GM23248 (cell line): ENCODE data around the gene UFD1. TPM values are rescaled to one million over a fixed set of nuclear protein-coding genes. Genes with fewer than 3 reads are reported as not detected.

Source experiments
- DNase-seq: peaks from one replicate; pipeline ENCODE4 v3.0.0-alpha.2; 2015
- H2AFZ ChIP-seq: fragments of 200-600 bp; sonication (generic); 2 replicates; pipeline ENCODE4 v1.6.1; 2016; ENCODE audit warnings: antibody characterized with exemption
- H3F3A ChIP-seq: fragments of 200-600 bp; sonication (generic); 2 replicates; pipeline ENCODE4 v1.6.1; 2016; ENCODE audit warnings: mild to moderate bottlenecking, antibody characterized with exemption, mixed run types; ENCODE audit not compliant: insufficient read depth
- H3K27ac ChIP-seq: fragments of 200-600 bp; sonication (generic); 2 replicates; pipeline ENCODE4 v1.5.1; 2016; ENCODE audit warnings: mild to moderate bottlenecking
- H3K27me3 ChIP-seq: fragments of 200-600 bp; sonication (generic); replicated peaks from 2 replicates; pipeline ENCODE4 v1.6.1; 2016; ENCODE audit warnings: mild to moderate bottlenecking; ENCODE audit not compliant: insufficient read depth
- H3K36me3 ChIP-seq: fragments of 200-600 bp; sonication (generic); 2 replicates; pipeline ENCODE4 v1.6.1; 2016; ENCODE audit warnings: low read depth, mild to moderate bottlenecking
- H3K4me1 ChIP-seq: fragments of 200-600 bp; sonication (generic); 2 replicates; pipeline ENCODE4 v1.6.1; 2016; ENCODE audit warnings: mild to moderate bottlenecking; ENCODE audit not compliant: insufficient read depth
- H3K4me2 ChIP-seq: fragments of 200-600 bp; sonication (generic); one replicate; pipeline ENCODE4 v1.6.1; 2016; ENCODE audit warnings: mild to moderate bottlenecking; ENCODE audit not compliant: unreplicated experiment
- H3K4me3 ChIP-seq: fragments of 200-600 bp; sonication (generic); 2 replicates; pipeline ENCODE4 v1.5.1; 2016; ENCODE audit warnings: mild to moderate bottlenecking
- H3K79me2 ChIP-seq: fragments of 200-600 bp; sonication (generic); 2 replicates; pipeline ENCODE4 v1.6.1; 2016; ENCODE audit warnings: mild to moderate bottlenecking; ENCODE audit not compliant: insufficient read depth
- H3K9ac ChIP-seq: fragments of 200-600 bp; sonication (generic); 2 replicates; pipeline ENCODE4 v1.6.1; 2016; ENCODE audit warnings: mild to moderate bottlenecking
- H3K9me2 ChIP-seq: fragments of 200-600 bp; sonication (generic); 2 replicates; pipeline ENCODE4 v1.6.1; 2016; ENCODE audit warnings: mixed run types, mild to moderate bottlenecking, moderate library complexity; ENCODE audit not compliant: insufficient read depth
- H3K9me3 ChIP-seq: fragments of 200-600 bp; sonication (generic); one replicate; pipeline ENCODE4 v1.6.1; 2017; ENCODE audit warnings: low read depth
- H4K20me1 ChIP-seq: fragments of 200-600 bp; sonication (generic); 2 replicates; pipeline ENCODE4 v1.6.0; 2016; ENCODE audit not compliant: insufficient read depth
- EZH2 ChIP-seq: fragments of 200-600 bp; sonication (generic); IDR thresholded peaks from 2 replicates; pipeline ENCODE4 v1.6.1; 2018; ENCODE audit warnings: antibody characterized with exemption, mild to moderate bottlenecking; ENCODE audit not compliant: insufficient read depth, poor library complexity, severe bottlenecking
- EZH2phosphoT487 ChIP-seq: fragments of 200-600 bp; sonication (generic); IDR thresholded peaks from 2 replicates; pipeline ENCODE4 v1.6.1; 2018; ENCODE audit warnings: antibody characterized with exemption, moderate library complexity, mild to moderate bottlenecking, low read depth; ENCODE audit not compliant: insufficient read depth
- WGBS, 2 experiments: methylation state at CpG; one replicate each; pipeline ENCODE4 v1.1.6; 2015 to 2017; ENCODE audit warnings: low lambda C conversion rate in 2 of 2, low coverage in 1 of 2; ENCODE audit errors: missing lambda C conversion rate in 2 of 2; 5-methylcytosine and 5-hydroxymethylcytosine counted together
- in situ Hi-C: fragments of 300-500 bp; cut with MboI; formaldehyde crosslinking; loops from 2 replicates; pipeline ENCODE4 v1.15.0; 2020
- polyA plus RNA-seq: library from polyadenylated mRNA; unstranded; fragments of >200 nt; fragmentation: Nextera tagmentation; extraction: Ambion mirVana; gene quantifications from 2 replicates; pipeline ENCODE4 v1.2.1, GENCODE V29; 2016
- total RNA-seq: library from RNA; depleted of rRNA; stranded (reverse); fragments of >200 nt; shearing (Covaris generic); gene quantifications from 2 replicates; pipeline ENCODE4 v1.2.3, GENCODE V29; 2014

The UFD1 gene
- total and polyA plus RNA-seq, 2 experiments from 2014 or later, result 55.2 to 117 TPM

GRCh38 chr22:19449422-19449767 is 29.6 kb downstream of the UFD1 start:
- Histone ChIP-seq H3F3A (peaks cover 30% of the 10 kb centered on the region; the same call in 1 of the 2 replicates), H3K4me1 (peaks cover 3% of the 10 kb centered on the region; the same call in 1 of the 2 replicates), H3K9me3 (no peaks in the 10 kb centered on the region), H3K27me3 (no peaks in the 10 kb centered on the region), H3K9ac (no peak overlapping the region), H4K20me1 (no peaks in the 10 kb centered on the region), H3K79me2 (peaks cover 26% of the 10 kb centered on the region), H2AFZ (no peak overlapping the region), H3K4me2 (no peak overlapping the region), H3K27ac (no peak overlapping the region), H3K4me3 (no peak overlapping the region), H3K9me2 (no peaks in the 10 kb centered on the region), H3K36me3 (peaks cover 14% of the 10 kb centered on the region; the same call in 1 of the 2 replicates)
- in situ Hi-C loops, result no loop called here
- DNase-seq, result no peak
- TF ChIP-seq EZH2 (no peak), EZH2phosphoT487 (no peak)
- WGBS, 2 experiments, result 88 to 94% methylated on average over 2 of the region's 2 CpGs

GRCh38 chr22:19448739-19449421 is 30.1 kb downstream of the UFD1 start:
- Histone ChIP-seq H4K20me1 (no peaks in the 10 kb centered on the region), H3K36me3 (0 out of 2 replicates have a peak, but pooled peaks cover 10% of the 10 kb centered on the region), H3K9ac (peak overlapping the region; percentile 83; the same call in 1 of the 2 replicates), H3K4me1 (peaks cover 3% of the 10 kb centered on the region; the same call in 1 of the 2 replicates), H3K27ac (0 out of 2 replicates have a peak overlapping the region, but pooled peaks have one; percentile 70), H3K9me3 (no peaks in the 10 kb centered on the region), H3K4me2 (peak overlapping the region; percentile 77), H2AFZ (no peak overlapping the region), H3K4me3 (peak overlapping the region; percentile 83; the same call in 1 of the 2 replicates), H3K27me3 (no peaks in the 10 kb centered on the region), H3F3A (peaks cover 30% of the 10 kb centered on the region; the same call in 1 of the 2 replicates), H3K79me2 (peaks cover 30% of the 10 kb centered on the region), H3K9me2 (no peaks in the 10 kb centered on the region)
- no peak for DNase-seq
- no peak for TF ChIP-seq EZH2
- TF ChIP-seq EZH2phosphoT487, result no peak
- in situ Hi-C loops, result no loop called here
- 98% methylated on average over 5 of the region's 5 CpGs for WGBS, 2 experiments

- peak; percentile 88 for DNase-seq
- Histone ChIP-seq H3K9me2 (no peaks in the 10 kb centered on the region), H3K27ac (peak overlapping the region; percentile 70), H3K27me3 (no peaks in the 10 kb centered on the region), H3K4me1 (peaks cover 3% of the 10 kb centered on the region; the same call in 1 of the 2 replicates), H3K9ac (peak overlapping the region; percentile 83), H3K9me3 (no peaks in the 10 kb centered on the region), H3K79me2 (peaks cover 37% of the 10 kb centered on the region), H4K20me1 (no peaks in the 10 kb centered on the region), H3F3A (peaks cover 30% of the 10 kb centered on the region; the same call in 1 of the 2 replicates), H3K36me3 (0 out of 2 replicates have a peak, but pooled peaks cover 10% of the 10 kb centered on the region), H3K4me3 (peak overlapping the region; percentile 83), H2AFZ (peak overlapping the region; percentile 88), H3K4me2 (peak overlapping the region; percentile 77)
- 9% methylated on average over 14 of the region's 14 CpGs for WGBS, 2 experiments
- TF ChIP-seq EZH2, result no peak
- no peak for TF ChIP-seq EZH2phosphoT487
- in situ Hi-C loops, result no loop called here
Observed at GRCh38 chr22:19448076-19448607, 30.9 kb downstream of the UFD1 start.

GRCh38 chr22:19447330-19448075 is 31.5 kb downstream of the UFD1 start, which contains the start of gene C22orf39:
Gene C22orf39 (minus strand): TSS chr22:19447711. CDS start chr22:19447688, 23 bp downstream.
- H3K27me3 ChIP-seq, result no peaks in the 10 kb centered on the region
- in situ Hi-C loops, result no loop called here
- H3K4me2 ChIP-seq, result peak within 1 kb of the TSS; percentile 87
- H3K9me2 ChIP-seq, result no peaks in the 10 kb centered on the region
- peaks cover 30% of the 10 kb centered on the region; the same call in 1 of the 2 replicates for H3F3A ChIP-seq
- peak within 1 kb of the TSS; percentile 70 for H3K27ac ChIP-seq
- peak within 1 kb of the TSS; percentile 83 for H3K9ac ChIP-seq
- H4K20me1 ChIP-seq, result no peaks in the 10 kb centered on the region
- H3K4me3 ChIP-seq, result peak within 1 kb of the TSS; percentile 83
- H2AFZ ChIP-seq, result peak within 1 kb of the TSS; percentile 88
- TF ChIP-seq EZH2phosphoT487 (no peak), EZH2 (no peak)
- peaks cover 3% of the 10 kb centered on the region; the same call in 1 of the 2 replicates for H3K4me1 ChIP-seq
- H3K36me3 ChIP-seq, result 0 out of 2 replicates have a peak, but pooled peaks cover 10% of the 10 kb centered on the region
- H3K79me2 ChIP-seq, result peaks cover 43% of the 10 kb centered on the region
- DNase-seq, result peak; percentile 93
- no peaks in the 10 kb centered on the region for H3K9me3 ChIP-seq
- 0 to 1% methylated on average over 74 to 77 of the region's 92 CpGs for WGBS, 2 experiments
